Progenitor cell of endocrine pancreas (in vitro differentiated cells): Measurements from ENCODE around the gene CEND1. TPM values are rescaled to one million over a fixed set of nuclear protein-coding genes. Genes with fewer than 3 reads are reported as not detected.

Source experiments
- DNase-seq: peaks from one replicate; pipeline ENCODE4 v3.0.0; 2021; ENCODE audit warnings: low spot score; ENCODE audit not compliant: unreplicated experiment
- H3K27ac Mint-ChIP-seq: 2 replicates; pipeline ENCODE4 v1.8.0; 2021; ENCODE audit warnings: mild to moderate bottlenecking, moderate library complexity, mixed read lengths
- H3K27me3 Mint-ChIP-seq: 2 replicates; pipeline ENCODE4 v1.8.0; 2021; ENCODE audit warnings: mixed read lengths
- H3K36me3 Mint-ChIP-seq: 2 replicates; pipeline ENCODE4 v1.8.0; 2022; ENCODE audit warnings: mixed read lengths; ENCODE audit not compliant: insufficient read depth
- H3K4me1 Mint-ChIP-seq: 2 replicates; pipeline ENCODE4 v1.8.0; 2021; ENCODE audit warnings: low read depth, mixed read lengths
- H3K4me3 Mint-ChIP-seq: 2 replicates; pipeline ENCODE4 v1.8.0; 2021; ENCODE audit warnings: low read depth, mild to moderate bottlenecking, moderate library complexity, mixed read lengths
- H3K9me3 Mint-ChIP-seq: 2 replicates; pipeline ENCODE4 v1.8.0; 2021; ENCODE audit warnings: low read depth, mixed read lengths
- total RNA-seq: library from RNA; stranded (reverse); gene quantifications from 2 replicates; pipeline ENCODE4 v1.2.1, GENCODE V29; 2021
- TF ChIP-seq, protein P1 (sequence below): fragments of 200-600 bp; sonication (generic); IDR thresholded peaks from one replicate; pipeline ENCODE4 v1.5.0; 2021; ENCODE audit warnings: antibody characterized with exemption, mild to moderate bottlenecking; ENCODE audit not compliant: unreplicated experiment

The CEND1 gene
- total RNA-seq, 1 donor from 2014 or later: not detected

- Mint-ChIP-seq H3K27me3 (peaks cover 6% of the 10 kb centered on the region), H3K4me3 (no peak overlapping the region), H3K4me1 (peaks cover 11% of the 10 kb centered on the region), H3K36me3 (no peaks in the 10 kb centered on the region), H3K9me3 (no peaks in the 10 kb centered on the region), H3K27ac (no peak overlapping the region)
- no peak for DNase-seq
- TF ChIP-seq, protein P1, sequence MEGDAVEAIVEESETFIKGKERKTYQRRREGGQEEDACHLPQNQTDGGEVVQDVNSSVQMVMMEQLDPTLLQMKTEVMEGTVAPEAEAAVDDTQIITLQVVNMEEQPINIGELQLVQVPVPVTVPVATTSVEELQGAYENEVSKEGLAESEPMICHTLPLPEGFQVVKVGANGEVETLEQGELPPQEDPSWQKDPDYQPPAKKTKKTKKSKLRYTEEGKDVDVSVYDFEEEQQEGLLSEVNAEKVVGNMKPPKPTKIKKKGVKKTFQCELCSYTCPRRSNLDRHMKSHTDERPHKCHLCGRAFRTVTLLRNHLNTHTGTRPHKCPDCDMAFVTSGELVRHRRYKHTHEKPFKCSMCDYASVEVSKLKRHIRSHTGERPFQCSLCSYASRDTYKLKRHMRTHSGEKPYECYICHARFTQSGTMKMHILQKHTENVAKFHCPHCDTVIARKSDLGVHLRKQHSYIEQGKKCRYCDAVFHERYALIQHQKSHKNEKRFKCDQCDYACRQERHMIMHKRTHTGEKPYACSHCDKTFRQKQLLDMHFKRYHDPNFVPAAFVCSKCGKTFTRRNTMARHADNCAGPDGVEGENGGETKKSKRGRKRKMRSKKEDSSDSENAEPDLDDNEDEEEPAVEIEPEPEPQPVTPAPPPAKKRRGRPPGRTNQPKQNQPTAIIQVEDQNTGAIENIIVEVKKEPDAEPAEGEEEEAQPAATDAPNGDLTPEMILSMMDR: no peak
These were observed 46.8 kb upstream of the CEND1 start for GRCh38 chr11:836700-837099.

- H3K27ac Mint-ChIP-seq: no peak overlapping the region
- no peak for DNase-seq
- no peaks in the 10 kb centered on the region for H3K36me3 Mint-ChIP-seq
- no peaks in the 10 kb centered on the region for H3K9me3 Mint-ChIP-seq
- TF ChIP-seq, protein P1: no peak
- H3K4me1 Mint-ChIP-seq: peaks cover 10% of the 10 kb centered on the region
- H3K27me3 Mint-ChIP-seq: peaks cover 10% of the 10 kb centered on the region
- H3K4me3 Mint-ChIP-seq: no peak overlapping the region
These were observed 46.4 kb upstream of the CEND1 start for GRCh38 chr11:836274-836673.

GRCh38 chr11:834371-835316 is 44.8 kb upstream of the CEND1 start:
- TF ChIP-seq, protein P1: no peak
- H3K9me3 Mint-ChIP-seq: no peaks in the 10 kb centered on the region
- peaks cover 6% of the 10 kb centered on the region for H3K4me1 Mint-ChIP-seq
- H3K27ac Mint-ChIP-seq: peak overlapping the region; percentile 59
- peak overlapping the region; percentile 68 for H3K4me3 Mint-ChIP-seq
- H3K27me3 Mint-ChIP-seq: peaks cover 14% of the 10 kb centered on the region
- DNase-seq: no peak
- H3K36me3 Mint-ChIP-seq: no peaks in the 10 kb centered on the region

DNA sequence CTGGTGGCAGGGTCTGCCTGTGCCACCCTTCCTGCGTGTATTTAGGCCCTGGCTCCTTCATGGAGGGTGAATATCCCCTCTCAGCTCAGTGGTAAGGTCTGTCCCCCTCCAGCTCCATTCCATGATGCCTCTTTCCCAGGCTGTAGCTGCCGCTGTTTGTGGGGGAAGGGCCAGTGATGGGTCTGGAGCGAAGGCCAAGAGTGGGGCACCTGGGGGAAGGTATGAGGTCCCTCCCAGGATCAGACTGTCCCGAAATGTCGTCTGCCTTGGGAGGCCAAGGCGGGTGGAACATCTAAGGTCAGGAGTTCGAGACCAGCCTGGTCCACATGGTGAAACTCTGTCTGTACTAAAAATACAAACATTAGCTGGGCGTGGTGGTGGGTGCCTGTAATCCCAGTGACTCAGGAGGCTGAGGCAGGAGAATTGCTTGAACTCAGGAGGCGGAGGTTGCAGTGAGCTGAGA is 44.0 kb upstream of the CEND1 start:
- H3K9me3 Mint-ChIP-seq: no peaks in the 10 kb centered on the region
- TF ChIP-seq, protein P1: no peak
- peak overlapping the region; percentile 68 for H3K4me3 Mint-ChIP-seq
- H3K4me1 Mint-ChIP-seq: peaks cover 6% of the 10 kb centered on the region
- no peak for DNase-seq
- H3K27me3 Mint-ChIP-seq: peaks cover 21% of the 10 kb centered on the region
- no peaks in the 10 kb centered on the region for H3K36me3 Mint-ChIP-seq
- peak overlapping the region; percentile 59 for H3K27ac Mint-ChIP-seq

GRCh38 chr11:833114-833791 is 43.4 kb upstream of the CEND1 start:
- peak; percentile 44 for DNase-seq
- Mint-ChIP-seq H3K9me3 (no peaks in the 10 kb centered on the region), H3K36me3 (no peaks in the 10 kb centered on the region), H3K4me1 (peaks cover 6% of the 10 kb centered on the region), H3K27me3 (peaks cover 28% of the 10 kb centered on the region), H3K27ac (no peak overlapping the region), H3K4me3 (peak overlapping the region; percentile 68)
- TF ChIP-seq, protein P1: no peak
